Measurements from ENCODE around the gene GMDS.

GMDS gene

DNA sequence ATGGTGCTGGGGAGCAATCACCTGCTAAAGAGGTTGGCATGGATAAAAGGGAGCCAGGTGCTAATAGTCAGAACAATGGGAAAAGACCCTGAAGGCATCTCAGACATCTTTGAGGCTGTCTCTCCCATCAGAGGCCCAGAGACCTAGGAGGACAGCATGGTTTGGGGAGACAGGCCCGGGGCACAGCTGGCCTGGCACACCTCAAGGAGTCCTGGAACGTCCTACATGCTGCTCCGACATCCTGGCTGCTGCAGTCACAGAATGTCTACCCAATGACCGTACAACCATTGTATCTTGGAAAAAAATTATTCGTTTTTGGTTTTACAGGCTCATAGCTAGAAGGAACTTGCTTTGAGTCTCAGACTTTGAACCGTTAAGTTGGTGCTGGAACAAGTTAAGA is 4.4 kb downstream of the GMDS start:
- DNase-seq (ENCODE audit: low read depth, low spot score): no peak

- peak; percentile 65 for DNase-seq (ENCODE audit: low read depth, low spot score)
Measured at GRCh38 chr6:2237001-2237400, 8.4 kb downstream of the GMDS start.

DNA sequence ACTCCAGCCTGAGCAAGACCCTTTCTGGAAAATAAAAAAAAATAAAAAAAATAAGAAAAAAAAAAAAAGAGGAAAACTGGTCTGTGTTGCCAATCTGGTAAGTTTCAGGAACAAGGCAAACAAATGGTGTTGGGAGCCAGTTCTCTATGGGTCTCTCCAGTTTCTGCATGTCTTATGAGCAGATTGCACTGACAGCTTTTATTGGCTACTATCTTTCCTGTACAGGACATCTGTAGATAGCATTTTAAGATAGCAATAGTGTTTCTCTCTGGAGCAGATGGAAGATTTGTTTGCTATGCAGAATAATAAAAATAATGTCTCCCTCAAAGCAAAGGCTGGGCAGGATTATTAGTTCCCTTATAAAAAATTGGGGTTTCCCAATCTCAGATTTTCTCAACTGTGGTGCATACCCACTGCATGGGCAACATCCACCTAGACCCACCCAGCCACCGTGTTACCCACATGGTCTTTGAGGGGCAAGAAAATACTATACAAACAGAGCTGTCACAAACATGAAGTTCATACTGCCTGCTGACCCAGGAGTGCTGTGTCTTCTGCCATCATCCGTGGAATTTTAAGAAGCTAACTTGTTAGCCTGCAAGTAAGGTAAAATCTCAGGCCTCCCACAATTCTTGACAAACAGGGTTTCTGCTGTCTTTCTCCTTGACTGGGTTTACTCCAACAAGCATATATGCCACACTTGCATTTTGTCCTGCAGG is 9.5 kb downstream of the GMDS start:
- no peak for DNase-seq (ENCODE audit: low read depth, low spot score)

GRCh38 chr6:2232445-2232844 is 13.0 kb downstream of the GMDS start:
- no peak for DNase-seq (ENCODE audit: low read depth, low spot score)

DNA sequence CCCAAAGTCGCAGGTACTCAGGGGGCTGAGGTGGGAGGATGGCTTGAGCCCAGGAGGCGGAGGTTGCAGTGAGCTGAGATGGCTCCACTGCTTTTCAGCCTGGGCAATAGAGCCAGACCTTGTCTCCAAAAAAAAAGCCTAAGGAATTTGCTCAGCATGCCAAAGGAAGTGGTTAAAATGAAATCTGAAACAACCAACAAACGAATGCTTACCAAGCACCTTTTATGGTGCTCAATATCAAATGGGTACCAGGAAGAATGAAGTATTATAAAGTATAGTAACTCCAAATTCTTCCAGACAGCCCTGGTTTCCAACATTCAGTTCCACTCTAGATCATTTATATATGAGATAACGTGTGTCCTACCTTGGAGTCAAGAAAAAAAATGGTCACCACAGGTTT is 14.0 kb downstream of the GMDS start:
- peak; percentile 62 for DNase-seq (ENCODE audit: low read depth, low spot score)

- no peak for DNase-seq (ENCODE audit: low read depth, low spot score)
Measured at GRCh38 chr6:2230659-2231277, 14.6 kb downstream of the GMDS start.

DNA sequence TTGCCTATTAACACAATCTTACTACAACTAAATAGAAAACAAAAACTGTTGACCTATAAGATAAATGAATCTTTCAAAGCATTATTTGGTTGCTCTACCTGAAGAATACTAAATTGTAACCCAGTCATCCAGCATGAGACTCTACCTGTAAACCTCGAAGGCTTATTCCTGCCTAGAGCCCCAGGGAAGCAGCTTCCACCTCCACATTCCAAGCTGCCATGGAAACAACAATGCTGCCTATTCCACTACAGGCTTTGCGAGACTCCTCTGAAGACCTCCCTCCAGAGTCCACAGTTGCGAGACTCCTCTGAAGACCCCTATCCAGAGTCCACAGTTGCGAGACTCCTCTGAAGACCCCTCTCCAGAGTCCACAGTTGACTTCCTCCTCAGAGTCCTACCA is 15.7 kb downstream of the GMDS start:
- DNase-seq (ENCODE audit: low read depth, low spot score): no peak

DNA sequence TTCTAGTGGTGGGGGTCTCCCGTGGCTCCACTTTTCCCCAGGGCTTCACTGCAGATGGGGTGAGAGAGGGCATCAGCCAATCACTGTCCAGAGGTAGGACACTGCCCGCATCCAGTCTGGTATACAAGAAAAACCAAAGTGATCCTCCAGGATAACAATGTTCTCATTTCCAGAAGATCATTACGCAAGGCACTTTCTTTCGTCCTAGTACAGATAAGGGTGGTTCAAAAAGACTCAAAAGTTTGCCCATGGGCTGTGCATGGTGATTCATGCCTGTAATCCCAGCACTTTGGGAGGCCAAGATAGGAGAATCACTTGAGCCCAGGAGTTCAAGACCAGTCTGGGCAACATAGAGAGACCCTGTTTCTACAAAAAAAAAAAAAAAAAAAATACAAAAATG is 16.4 kb downstream of the GMDS start:
- no peak for DNase-seq (ENCODE audit: low read depth, low spot score)

DNA sequence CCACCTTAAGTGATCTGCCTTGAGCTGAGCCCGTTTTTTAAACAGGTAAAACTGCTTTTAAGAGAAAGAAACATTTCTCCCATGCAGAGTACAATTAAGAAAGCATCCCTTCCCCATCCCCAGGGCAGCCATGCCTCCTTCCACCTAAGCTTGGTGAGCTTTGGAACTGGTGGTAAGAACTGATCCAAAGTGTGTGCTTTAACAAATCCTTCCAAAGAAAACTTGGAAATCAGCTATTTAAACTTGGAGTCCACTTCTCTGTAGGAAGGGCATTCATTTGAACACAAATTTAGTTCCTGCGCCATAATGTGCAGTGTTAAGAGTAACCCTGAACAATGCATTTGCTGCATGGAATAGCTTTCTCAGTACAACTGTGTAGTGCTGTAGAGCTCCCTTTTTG is 17.0 kb downstream of the GMDS start:
- DNase-seq (ENCODE audit: low read depth, low spot score): no peak

DNA sequence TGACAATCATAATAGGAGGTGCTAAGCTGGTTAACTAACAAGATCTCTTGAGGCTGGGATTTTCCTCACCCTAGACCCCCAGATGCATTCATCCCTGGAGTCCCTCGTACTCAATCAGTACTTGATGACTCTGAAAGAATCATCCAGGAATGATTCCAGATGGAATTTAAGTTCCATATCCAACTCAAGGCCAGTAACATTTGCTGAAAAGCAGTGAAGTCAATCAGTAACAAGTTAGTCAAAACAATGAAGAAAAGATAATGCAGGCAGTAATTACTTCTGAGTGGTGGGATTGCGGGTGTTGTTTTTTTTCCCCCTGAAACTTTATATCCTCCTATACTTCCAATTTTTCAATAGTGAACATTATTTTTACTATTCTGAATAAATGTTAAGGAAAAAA is 18.6 kb downstream of the GMDS start:
- no peak for DNase-seq (ENCODE audit: low read depth, low spot score)

- no peak for DNase-seq (ENCODE audit: low read depth, low spot score)
Measured at GRCh38 chr6:2225422-2226392, 19.7 kb downstream of the GMDS start.

DNA sequence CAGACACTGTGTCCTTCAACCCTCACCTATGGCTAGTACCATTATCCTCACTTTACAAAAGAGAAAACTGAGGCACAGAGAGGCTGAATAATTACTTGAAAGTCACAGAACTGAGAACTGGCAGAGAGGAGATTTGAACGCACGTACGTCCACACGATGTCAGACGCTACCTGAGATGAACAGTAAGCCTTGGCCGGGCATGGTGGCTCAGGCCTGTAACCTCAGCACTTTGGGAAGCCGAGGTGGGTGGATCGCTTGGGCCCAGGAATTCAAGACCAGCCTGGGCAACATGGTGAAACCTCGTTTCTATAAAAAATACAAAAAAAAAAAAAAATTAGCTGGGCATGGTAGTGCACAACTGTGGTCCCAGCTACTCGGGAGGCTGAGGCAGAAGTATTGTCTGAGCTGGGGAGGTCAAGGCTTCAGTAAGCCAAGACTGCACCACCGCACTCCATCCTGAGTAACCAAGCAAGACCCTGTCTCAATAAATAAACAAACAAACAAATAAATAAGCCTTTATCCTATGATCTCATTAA is 20.5 kb downstream of the GMDS start:
- DNase-seq (ENCODE audit: low read depth, low spot score): no peak

DNA sequence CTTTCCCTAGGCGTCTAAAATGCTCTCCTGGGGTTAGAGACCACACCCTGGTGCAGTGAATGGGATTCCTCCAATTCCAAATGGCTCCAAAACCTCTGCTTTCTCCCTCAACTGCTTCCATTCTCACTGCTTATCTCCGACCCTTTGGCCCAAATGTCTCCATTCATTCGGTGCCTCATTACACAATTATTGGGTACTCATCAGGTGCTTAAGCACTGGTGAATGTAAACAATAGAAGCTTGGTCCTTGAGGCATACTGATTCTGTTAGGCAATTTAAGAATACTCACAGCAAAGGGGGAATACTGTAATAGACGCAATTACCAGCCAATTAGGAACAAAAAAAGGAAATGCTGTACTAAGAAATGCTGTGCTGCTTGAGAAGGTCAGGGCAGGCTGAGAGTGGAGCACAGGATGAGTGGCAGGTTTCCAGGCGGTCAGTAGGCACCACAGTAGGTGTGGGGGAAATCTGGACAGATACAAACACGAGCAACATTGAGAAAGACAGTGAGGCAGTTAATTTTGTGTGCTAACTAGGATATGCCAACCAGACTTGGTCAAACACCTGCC is 23.0 kb downstream of the GMDS start:
- peak; percentile 28 for DNase-seq (ENCODE audit: low read depth, low spot score)

GRCh38 chr6:2221726-2222274 is 23.6 kb downstream of the GMDS start:
- DNase-seq (ENCODE audit: low read depth, low spot score): peak; percentile 34

- no peak for DNase-seq (ENCODE audit: low read depth, low spot score)
Measured at GRCh38 chr6:2220154-2220553, 25.3 kb downstream of the GMDS start.

GRCh38 chr6:2218866-2219265 is 26.5 kb downstream of the GMDS start:
- no peak for DNase-seq (ENCODE audit: low read depth, low spot score)

- no peak for DNase-seq (ENCODE audit: low read depth, low spot score)
Measured at GRCh38 chr6:2216794-2217383, 28.5 kb downstream of the GMDS start.

DNA sequence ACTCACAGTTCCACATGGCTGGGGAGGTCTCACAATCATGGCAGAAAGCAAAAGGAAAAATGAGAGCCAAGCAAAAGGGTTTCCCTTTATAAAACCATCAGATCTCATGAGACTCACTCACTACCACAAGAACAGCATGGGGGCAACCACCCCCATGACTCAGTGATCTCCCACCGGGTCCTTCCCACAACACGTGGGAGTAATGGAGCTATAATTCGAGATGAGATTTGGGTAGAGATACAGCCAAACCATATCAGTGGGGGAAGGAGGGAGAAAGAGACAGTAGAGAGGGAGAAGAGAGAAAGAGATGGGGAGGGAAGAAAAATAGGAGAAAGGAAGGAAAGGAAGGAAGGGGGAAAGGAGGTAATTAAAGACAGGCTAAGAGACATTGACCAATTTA is 30.1 kb downstream of the GMDS start:
- peak; percentile 19 for DNase-seq (ENCODE audit: low read depth, low spot score)

GRCh38 chr6:2213086-2213485 is 32.3 kb downstream of the GMDS start:
- DNase-seq (ENCODE audit: low read depth, low spot score): no peak

- DNase-seq (ENCODE audit: low read depth, low spot score): peak; percentile 45
Measured at GRCh38 chr6:2209226-2209809, 36.1 kb downstream of the GMDS start.

GRCh38 chr6:2208468-2208867 is 36.9 kb downstream of the GMDS start:
- no peak for DNase-seq (ENCODE audit: low read depth, low spot score)

Measured in astrocyte of the hippocampus (primary cell).